Neural cell (in vitro differentiated cells): Measurements from ENCODE around the gene MYLK.

Experiments used
- CTCF ChIP-seq: fragments of 450-650 bp; IDR thresholded peaks from 2 replicates; pipeline ENCODE4 v1.5.1; 2014; ENCODE audit warnings: antibody characterized with exemption, mild to moderate bottlenecking, moderate library complexity; ENCODE audit not compliant: poor library complexity, severe bottlenecking
- EP300 ChIP-seq: fragments of 450-650 bp; conservative IDR thresholded peaks from 2 replicates; pipeline ENCODE4 v1.6.1; 2014; ENCODE audit warnings: antibody characterized with exemption, mild to moderate bottlenecking, moderate library complexity; ENCODE audit not compliant: poor library complexity, severe bottlenecking
- MXI1 ChIP-seq: fragments of 450-650 bp; conservative IDR thresholded peaks from 2 replicates; pipeline ENCODE4 v1.6.1; 2014; ENCODE audit warnings: antibody characterized with exemption, mild to moderate bottlenecking; ENCODE audit not compliant: poor library complexity, severe bottlenecking
- POLR2AphosphoS5 ChIP-seq: IDR thresholded peaks from 2 replicates; pipeline ENCODE4 v1.6.1; 2012
- RAD21 ChIP-seq: fragments of 450-650 bp; conservative IDR thresholded peaks from 2 replicates; pipeline ENCODE4 v1.6.1; 2014; ENCODE audit warnings: antibody characterized with exemption, mild to moderate bottlenecking, moderate library complexity
- REST ChIP-seq: IDR thresholded peaks from 2 replicates; pipeline ENCODE4 v1.6.1; 2012; ENCODE audit warnings: borderline replicate concordance
- SMC3 ChIP-seq: fragments of 450-650 bp; conservative IDR thresholded peaks from 2 replicates; pipeline ENCODE4 v1.6.1; 2014; ENCODE audit warnings: antibody characterized with exemption, mild to moderate bottlenecking, moderate library complexity; ENCODE audit not compliant: poor library complexity
- TAF1 ChIP-seq: IDR thresholded peaks from 2 replicates; pipeline ENCODE4 v1.6.1; 2012; ENCODE audit warnings: low read depth

- TF ChIP-seq CTCF = no peak
- TF ChIP-seq MXI1 = no peak
- TF ChIP-seq TAF1 = no peak
- no peak for TF ChIP-seq POLR2AphosphoS5
- no peak for TF ChIP-seq RAD21
- no peak for TF ChIP-seq REST
- TF ChIP-seq EP300 = no peak
- TF ChIP-seq SMC3 = no peak
These were observed 192.1 kb downstream of the MYLK start for GRCh38 chr3:123692041-123692440.
